Measurements from ENCODE around the gene ZXDA. TPM values are rescaled to one million over a fixed set of nuclear protein-coding genes. Genes with fewer than 3 reads are reported as not detected.
"Not testable (repeated sequence)": the region's sequence is repeated elsewhere in the genome, so short reads cannot be mapped to it uniquely, and the experiment has no call there.

ZXDA gene
- 6.2 and 7.6 TPM in 2 replicates for total RNA-seq

- Histone ChIP-seq H3K4me2 (ENCODE audit: insufficient read depth, low read length) (peak within 1 kb of the TSS; percentile 81), H2AFZ (ENCODE audit: low read length) (peak within 1 kb of the TSS; percentile 32), H3K4me1 (ENCODE audit: insufficient read depth, low read length) (peaks cover 12% of the 10 kb centered on the region), H3K4me3 (ENCODE audit: insufficient read depth, low read length) (peak within 1 kb of the TSS; percentile 64)
- H3K27ac ChIP-seq (ENCODE audit: low read depth, low read length); H3K27me3 ChIP-seq (ENCODE audit: insufficient read depth, low read length); H3K79me2 ChIP-seq (ENCODE audit: insufficient read depth, low read length); H4K20me1 ChIP-seq (ENCODE audit: insufficient read depth, low read length); H3K9me3 ChIP-seq (ENCODE audit: low read depth, low read length); H3K36me3 ChIP-seq (ENCODE audit: insufficient read depth, low read length); DNase-seq (ENCODE audit: insufficient read length, low spot score, missing footprints): not testable (repeated sequence)
Measured at GRCh38 chrX:57910287-57910912, at the start of gene ZXDA. ZXDA (minus strand) TSS chrX:57910458; CDS start chrX:57910420, 38 bp downstream.

- Histone ChIP-seq H2AFZ (ENCODE audit: low read length) (no peak overlapping the region), H3K4me2 (ENCODE audit: insufficient read depth, low read length) (no peak overlapping the region), H3K4me1 (ENCODE audit: insufficient read depth, low read length) (no peaks in the 10 kb centered on the region), H3K79me2 (ENCODE audit: insufficient read depth, low read length) (no peaks in the 10 kb centered on the region), H3K9me3 (ENCODE audit: low read depth, low read length) (no peaks in the 10 kb centered on the region), H3K27ac (ENCODE audit: low read depth, low read length) (no peak overlapping the region), H3K36me3 (ENCODE audit: insufficient read depth, low read length) (no peaks in the 10 kb centered on the region), H3K27me3 (ENCODE audit: insufficient read depth, low read length) (no peaks in the 10 kb centered on the region), H3K4me3 (ENCODE audit: insufficient read depth, low read length) (no peak overlapping the region), H4K20me1 (ENCODE audit: insufficient read depth, low read length) (no peaks in the 10 kb centered on the region)
- DNase-seq (ENCODE audit: insufficient read length, low spot score, missing footprints) = no peak
- no peak for TF ChIP-seq CTCF (IDR thresholded peaks at IDR 0.05; ENCODE audit: extremely low read depth, low read depth, low read length)
Measured at GRCh38 chrX:57952320-57952678, 42.0 kb upstream of the ZXDA start.

- Histone ChIP-seq H3K4me1 (ENCODE audit: insufficient read depth, low read length) (no peaks in the 10 kb centered on the region), H3K9me3 (ENCODE audit: low read depth, low read length) (no peaks in the 10 kb centered on the region), H4K20me1 (ENCODE audit: insufficient read depth, low read length) (no peaks in the 10 kb centered on the region), H2AFZ (ENCODE audit: low read length) (no peak overlapping the region), H3K4me3 (ENCODE audit: insufficient read depth, low read length) (no peak overlapping the region), H3K4me2 (ENCODE audit: insufficient read depth, low read length) (no peak overlapping the region), H3K27me3 (ENCODE audit: insufficient read depth, low read length) (no peaks in the 10 kb centered on the region), H3K36me3 (ENCODE audit: insufficient read depth, low read length) (no peaks in the 10 kb centered on the region), H3K27ac (ENCODE audit: low read depth, low read length) (no peak overlapping the region), H3K79me2 (ENCODE audit: insufficient read depth, low read length) (no peaks in the 10 kb centered on the region)
- no peak for DNase-seq (ENCODE audit: insufficient read length, low spot score, missing footprints)
- TF ChIP-seq CTCF (IDR thresholded peaks at IDR 0.05; ENCODE audit: extremely low read depth, low read depth, low read length) = no peak
Measured at GRCh38 chrX:57951666-57952319, 41.5 kb upstream of the ZXDA start.

GRCh38 chrX:57933321-57933720 is 23.1 kb upstream of the ZXDA start:
- Histone ChIP-seq H4K20me1 (ENCODE audit: insufficient read depth, low read length) (no peaks in the 10 kb centered on the region), H3K27me3 (ENCODE audit: insufficient read depth, low read length) (no peaks in the 10 kb centered on the region), H3K9me3 (ENCODE audit: low read depth, low read length) (no peaks in the 10 kb centered on the region), H3K36me3 (ENCODE audit: insufficient read depth, low read length) (no peaks in the 10 kb centered on the region), H2AFZ (ENCODE audit: low read length) (no peak overlapping the region), H3K79me2 (ENCODE audit: insufficient read depth, low read length) (no peaks in the 10 kb centered on the region), H3K4me1 (ENCODE audit: insufficient read depth, low read length) (no peaks in the 10 kb centered on the region), H3K27ac (ENCODE audit: low read depth, low read length) (no peak overlapping the region), H3K4me2 (ENCODE audit: insufficient read depth, low read length) (no peak overlapping the region), H3K4me3 (ENCODE audit: insufficient read depth, low read length) (no peak overlapping the region)
- DNase-seq (ENCODE audit: insufficient read length, low spot score, missing footprints) = no peak
- no peak for TF ChIP-seq CTCF (IDR thresholded peaks at IDR 0.05; ENCODE audit: extremely low read depth, low read depth, low read length)

Data from osteoblast (primary cell).